RWPE2 (cell line): ENCODE data around the gene SLC28A1.

Source experiments
- ATAC-seq: fragments of 200-7000 bp; cut with Tn5 transposase; 3 replicates; pipeline ENCODE4 v1.9.1; 2021; ENCODE audit warnings: low read depth
- DNase-seq: peaks from one replicate; pipeline ENCODE4 v3.0.0-alpha.2; 2020; ENCODE audit warnings: low spot score
- H3K27ac ChIP-seq: fragments of 450-650 bp; 2 replicates; pipeline ENCODE4 v1.5.1; 2017; ENCODE audit warnings: mild to moderate bottlenecking; ENCODE audit not compliant: poor library complexity, severe bottlenecking
- H3K27me3 ChIP-seq: fragments of 250-450 bp; sonication (Bioruptor Pico); 2 replicates; pipeline ENCODE4 v1.5.1; 2021; ENCODE audit warnings: mild to moderate bottlenecking, moderate library complexity; ENCODE audit not compliant: insufficient read depth, poor library complexity, severe bottlenecking
- H3K36me3 ChIP-seq: fragments of 250-450 bp; sonication (Bioruptor Pico); 2 replicates; pipeline ENCODE4 v1.5.1; 2020; ENCODE audit warnings: low read depth, mild to moderate bottlenecking, moderate library complexity
- H3K4me1 ChIP-seq: fragments of 250-450 bp; sonication (Bioruptor Pico); 2 replicates; pipeline ENCODE4 v1.5.1; 2021; ENCODE audit warnings: mild to moderate bottlenecking, moderate library complexity; ENCODE audit not compliant: insufficient read depth, poor library complexity, severe bottlenecking
- H3K4me3 ChIP-seq: fragments of 250-450 bp; sonication (Bioruptor Pico); 2 replicates; pipeline ENCODE4 v1.5.1; 2021; ENCODE audit warnings: mild to moderate bottlenecking, moderate library complexity; ENCODE audit not compliant: severe bottlenecking
- H3K9me3 ChIP-seq: fragments of 250-450 bp; sonication (Bioruptor Pico); 2 replicates; pipeline ENCODE4 v1.5.1; 2021; ENCODE audit warnings: mild to moderate bottlenecking, moderate library complexity; ENCODE audit not compliant: severe bottlenecking
- CTCF ChIP-seq: fragments of 450-650 bp; IDR thresholded peaks from one replicate; pipeline ENCODE4 v1.5.1; 2017; ENCODE audit warnings: mild to moderate bottlenecking, moderate library complexity; ENCODE audit not compliant: poor library complexity, severe bottlenecking

SLC28A1 gene

GRCh38 chr15:84892786-84893307, 8.4 kb downstream of the SLC28A1 start:
- no peak for ATAC-seq
- no peaks in the 10 kb centered on the region for H3K27me3 ChIP-seq
- no peak for TF ChIP-seq CTCF

GRCh38 chr15:84893607-84894006, 9.1 kb downstream of the SLC28A1 start:
- DNase-seq (no peak), ATAC-seq (no peak)
- Histone ChIP-seq H3K36me3 (no peaks in the 10 kb centered on the region), H3K27ac (no peak overlapping the region), H3K4me3 (no peak overlapping the region), H3K27me3 (no peaks in the 10 kb centered on the region), H3K4me1 (no peaks in the 10 kb centered on the region), H3K9me3 (no peaks in the 10 kb centered on the region)
- TF ChIP-seq CTCF = no peak

More at GRCh38 chr15:84892786-84893307, 8.4 kb downstream of the SLC28A1 start:
- H3K4me3 ChIP-seq = no peak overlapping the region
- no peaks in the 10 kb centered on the region for H3K9me3 ChIP-seq
- H3K4me1 ChIP-seq = no peaks in the 10 kb centered on the region
- no peak for DNase-seq
- H3K27ac ChIP-seq = no peak overlapping the region
- H3K36me3 ChIP-seq = no peaks in the 10 kb centered on the region

GRCh38 chr15:84894736-84895425, 10.4 kb downstream of the SLC28A1 start:
- no peak for TF ChIP-seq CTCF
- no peaks in the 10 kb centered on the region for H3K9me3 ChIP-seq
- DNase-seq (no peak), ATAC-seq (peak; percentile 62)
- H3K36me3 ChIP-seq = no peaks in the 10 kb centered on the region
- H3K27ac ChIP-seq = no peak overlapping the region
- H3K27me3 ChIP-seq = no peaks in the 10 kb centered on the region
- no peaks in the 10 kb centered on the region for H3K4me1 ChIP-seq
- H3K4me3 ChIP-seq = no peak overlapping the region

GRCh38 chr15:84898761-84899160, 14.3 kb downstream of the SLC28A1 start:
- DNase-seq (no peak), ATAC-seq (no peak)
- no peaks in the 10 kb centered on the region for H3K27me3 ChIP-seq
- H3K36me3 ChIP-seq = no peaks in the 10 kb centered on the region
- no peaks in the 10 kb centered on the region for H3K9me3 ChIP-seq
- no peaks in the 10 kb centered on the region for H3K4me1 ChIP-seq
- TF ChIP-seq CTCF = no peak
- H3K27ac ChIP-seq = no peak overlapping the region
- H3K4me3 ChIP-seq = no peak overlapping the region

GRCh38 chr15:84899750-84900149, 15.3 kb downstream of the SLC28A1 start:
- H3K27me3 ChIP-seq = no peaks in the 10 kb centered on the region
- DNase-seq = no peak
- no peaks in the 10 kb centered on the region for H3K36me3 ChIP-seq
- no peak for ATAC-seq
- H3K4me3 ChIP-seq = no peak overlapping the region
- no peaks in the 10 kb centered on the region for H3K9me3 ChIP-seq
- H3K27ac ChIP-seq = no peak overlapping the region
- TF ChIP-seq CTCF = no peak
- H3K4me1 ChIP-seq = no peaks in the 10 kb centered on the region
